HPDE6-E6E7 (cell line): ENCODE results near the gene TBC1D9.
"Not testable (repeated sequence)": the region's sequence is repeated elsewhere in the genome, so short reads cannot be mapped to it uniquely, and the experiment has no call there.

Experiments used
- DNase-seq: peaks from one replicate; pipeline ENCODE4 v3.0.0; 2011; ENCODE audit warnings: missing footprints; ENCODE audit errors: extremely low spot score

The TBC1D9 gene

GRCh38 chr4:140753329-140753728 is 2.9 kb downstream of the TBC1D9 start:
- DNase-seq, result no peak

- no peak for DNase-seq
These were observed 3.7 kb downstream of the TBC1D9 start for GRCh38 chr4:140752291-140753068.

GRCh38 chr4:140750470-140750869 is 5.7 kb downstream of the TBC1D9 start:
- DNase-seq, result no peak

DNA sequence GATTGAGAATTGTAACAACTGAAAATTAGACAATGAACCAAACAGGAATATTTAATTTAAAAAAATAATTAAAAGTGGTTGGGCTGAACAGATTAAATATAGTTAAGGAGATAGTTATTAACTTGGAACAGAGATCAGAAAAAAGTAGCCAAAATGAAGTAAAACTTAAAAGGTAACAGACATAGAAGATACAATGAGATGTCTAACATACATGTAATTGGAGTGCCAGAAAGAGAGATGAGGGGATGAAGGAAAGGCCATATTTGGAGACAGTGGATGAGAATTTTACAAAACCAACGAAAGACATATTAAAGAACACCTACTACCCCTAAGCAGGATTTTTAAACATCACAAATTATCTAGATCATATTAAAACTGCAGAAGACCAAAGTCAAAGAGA is 8.0 kb downstream of the TBC1D9 start:
- no peak for DNase-seq

DNA sequence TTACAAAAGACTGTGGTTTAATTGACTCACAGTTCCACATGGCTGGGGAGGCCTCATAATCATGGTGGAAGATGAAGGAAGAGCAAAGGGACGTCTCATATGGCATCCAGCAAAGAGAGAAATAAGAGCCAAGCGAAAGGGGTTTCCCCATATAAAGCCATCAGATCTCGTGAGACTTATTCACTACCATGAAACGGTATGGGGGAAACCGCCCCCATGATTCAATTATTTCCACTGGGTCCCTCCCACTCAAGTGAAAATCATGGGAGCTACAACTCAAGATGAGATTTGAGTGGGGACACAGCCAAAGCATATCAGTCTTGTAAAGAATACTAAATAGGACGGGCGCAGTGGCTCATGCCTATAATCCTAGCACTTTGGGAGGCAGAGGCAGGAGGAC is 9.6 kb downstream of the TBC1D9 start:
- DNase-seq, result not testable (repeated sequence)

- no peak for DNase-seq
These were observed 11.8 kb downstream of the TBC1D9 start for GRCh38 chr4:140744421-140744820.

DNA sequence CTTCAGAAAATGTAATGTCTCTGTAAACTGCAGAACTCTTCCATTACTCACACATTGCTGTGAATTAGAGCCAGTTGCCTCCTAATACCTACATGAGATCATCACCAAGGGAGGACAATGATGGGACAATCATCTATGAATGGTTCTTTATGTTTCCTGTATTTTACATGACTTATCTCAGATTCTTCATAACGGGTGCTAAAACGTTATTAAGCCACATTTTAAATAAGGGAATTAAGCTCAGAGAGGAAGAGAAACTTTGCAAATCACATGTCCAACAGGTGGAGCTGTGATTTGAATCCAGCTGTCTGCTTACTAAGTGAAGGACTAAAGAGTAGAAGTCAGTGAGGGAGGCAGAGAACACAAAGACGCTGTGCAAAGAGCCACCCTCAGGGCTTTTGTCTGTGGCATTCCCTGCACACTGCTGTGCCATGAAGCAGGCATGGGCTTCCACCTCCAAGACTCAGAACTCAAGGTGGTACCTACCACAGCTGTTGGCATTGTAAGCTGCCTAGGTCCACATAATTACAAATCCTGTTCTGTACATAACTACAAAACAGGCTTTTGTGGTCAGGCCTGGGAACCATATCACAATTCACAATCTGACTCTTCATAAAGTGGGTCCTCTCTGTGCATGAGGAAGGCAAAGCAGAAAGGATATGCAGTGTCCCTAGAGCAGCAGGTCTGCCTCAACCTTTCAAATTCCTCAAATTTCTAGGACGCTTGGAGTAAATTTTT is 12.8 kb downstream of the TBC1D9 start:
- no peak for DNase-seq

DNA sequence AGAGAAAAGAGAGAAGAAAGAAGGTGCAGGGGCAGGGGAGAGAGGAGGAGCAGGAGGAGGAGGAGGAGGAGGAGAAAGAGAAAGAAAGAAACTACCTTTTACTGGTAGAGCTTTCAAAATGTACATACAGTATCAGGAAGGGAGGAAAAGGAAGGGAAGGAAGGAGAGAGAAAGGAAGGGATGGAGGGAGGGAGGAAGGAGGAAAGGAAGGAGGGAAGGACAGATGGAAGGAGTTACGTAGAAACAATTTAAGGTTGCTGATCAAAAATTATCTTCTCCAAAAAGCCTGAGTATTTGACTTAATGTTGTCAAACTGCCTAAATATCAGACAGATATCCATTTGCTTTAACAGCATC is 13.4 kb downstream of the TBC1D9 start:
- DNase-seq, result no peak

- no peak for DNase-seq
These were observed 15.1 kb downstream of the TBC1D9 start for GRCh38 chr4:140740906-140741670.

- DNase-seq, result no peak
These were observed 15.8 kb downstream of the TBC1D9 start for GRCh38 chr4:140740422-140740821.

DNA sequence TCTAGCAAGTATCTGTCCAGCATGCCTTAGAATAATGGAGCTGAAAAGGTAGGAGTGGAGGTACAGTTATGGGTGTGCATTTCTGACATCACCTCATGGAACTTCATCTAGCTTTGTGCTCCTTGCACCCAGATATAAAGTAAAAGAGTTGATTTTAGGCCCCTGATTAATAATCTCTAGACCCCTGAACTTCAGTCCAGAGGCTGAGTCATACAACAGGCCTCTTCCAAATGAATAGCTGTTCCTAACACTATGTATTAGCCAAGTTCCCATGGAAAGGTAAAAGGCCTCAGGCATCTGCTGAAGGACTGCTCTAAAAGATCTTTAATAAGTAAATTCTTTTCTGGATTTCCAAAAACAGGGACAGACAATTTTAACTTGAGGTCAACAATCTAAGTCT is 16.2 kb downstream of the TBC1D9 start:
- DNase-seq, result no peak

- no peak for DNase-seq
These were observed 18.0 kb downstream of the TBC1D9 start for GRCh38 chr4:140738139-140738538.

DNA sequence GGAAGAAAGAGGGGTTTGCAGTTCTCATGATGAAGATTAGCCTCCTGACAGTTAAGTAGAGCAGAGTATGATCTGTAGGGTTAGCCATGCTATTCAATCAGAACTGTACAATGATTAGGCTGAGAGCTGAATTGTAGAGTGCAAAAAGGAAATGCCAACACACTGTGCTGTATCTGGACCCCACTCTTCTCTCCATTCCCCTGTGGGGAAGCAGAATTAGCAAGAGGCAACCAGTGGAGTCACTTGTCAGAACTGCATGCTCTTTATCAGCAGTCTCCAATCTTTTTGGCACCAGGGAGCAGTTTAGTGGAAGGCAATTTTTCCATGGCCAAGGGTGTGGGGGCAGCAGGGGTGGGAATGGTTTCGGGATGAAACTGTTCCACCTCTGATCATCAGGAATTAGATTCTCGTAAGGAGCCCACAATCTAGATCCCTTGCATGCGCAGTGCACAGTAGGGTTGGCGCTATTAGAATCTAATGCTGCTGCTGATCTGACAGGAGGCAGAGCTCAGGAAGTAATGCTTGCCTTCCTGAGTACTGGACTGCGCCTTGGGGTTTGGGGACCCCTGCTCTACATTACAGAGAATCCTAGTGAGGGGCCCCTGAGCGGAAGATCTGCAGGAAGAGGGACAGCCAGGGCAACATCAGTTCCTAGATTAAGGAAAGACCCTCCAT is 19.4 kb downstream of the TBC1D9 start:
- DNase-seq, result no peak

GRCh38 chr4:140735779-140736391 is 20.3 kb downstream of the TBC1D9 start:
- no peak for DNase-seq

DNA sequence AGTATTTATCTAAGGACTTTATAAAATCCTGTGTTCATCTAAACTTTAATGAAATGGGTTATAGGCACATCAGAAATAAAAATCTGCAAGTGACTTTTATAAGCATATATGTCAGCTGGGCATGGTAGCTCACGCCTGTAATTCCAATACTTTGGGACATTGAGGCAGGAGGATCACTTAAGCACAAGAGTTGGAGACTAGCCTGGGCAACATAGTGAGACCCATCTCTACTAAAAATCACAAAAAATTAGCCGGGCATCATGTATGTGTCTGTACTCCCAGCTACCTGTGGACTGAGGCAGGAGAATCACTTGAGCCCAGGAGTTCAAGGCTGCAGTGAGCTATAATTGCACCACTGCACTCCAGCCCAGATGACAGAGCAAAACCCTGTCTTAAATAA is 20.9 kb downstream of the TBC1D9 start:
- DNase-seq, result no peak

DNA sequence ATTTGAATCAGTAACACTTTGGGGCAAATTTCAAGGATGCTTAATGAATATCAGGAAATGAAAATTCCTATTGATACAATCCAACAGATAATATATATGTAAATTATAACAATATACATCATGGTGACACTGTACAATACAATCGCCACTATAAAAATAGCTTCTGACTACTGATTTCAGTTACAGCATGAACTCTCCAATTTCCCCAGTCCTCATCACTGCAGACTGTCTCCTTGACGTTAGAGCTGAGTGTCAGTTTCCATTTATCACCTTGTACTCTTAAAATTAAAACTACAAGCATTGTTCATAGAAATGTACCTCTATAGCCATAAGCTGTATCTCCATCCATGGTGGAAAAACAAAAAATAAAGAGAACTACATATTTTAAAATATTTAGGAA is 23.4 kb downstream of the TBC1D9 start:
- no peak for DNase-seq

- DNase-seq, result no peak
These were observed 26.7 kb downstream of the TBC1D9 start for GRCh38 chr4:140729344-140730049.

GRCh38 chr4:140726776-140727500 is 29.2 kb downstream of the TBC1D9 start:
- no peak for DNase-seq

DNA sequence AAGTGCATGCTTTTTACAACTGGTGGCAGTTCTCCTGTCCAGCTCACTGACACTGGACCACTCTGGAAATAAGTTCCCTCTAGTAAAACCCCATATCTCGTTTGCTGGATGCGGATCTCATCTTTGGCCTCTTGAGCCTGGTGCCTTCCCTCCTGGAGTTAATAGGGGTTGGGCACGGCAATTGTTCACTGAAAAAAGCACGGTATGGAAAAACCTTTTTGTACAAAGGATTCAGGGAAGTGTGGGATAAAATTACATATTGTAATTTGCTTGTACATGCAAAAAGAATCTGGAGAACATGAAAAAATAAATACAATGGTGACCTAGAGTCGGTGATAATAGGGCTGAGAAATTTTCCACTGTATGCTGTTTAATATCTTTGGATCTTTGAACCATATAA is 30.6 kb downstream of the TBC1D9 start:
- no peak for DNase-seq

GRCh38 chr4:140724760-140725159 is 31.4 kb downstream of the TBC1D9 start:
- no peak for DNase-seq
